ENCODE measurements around the gene MMEL1. TPM values are rescaled to one million over a fixed set of nuclear protein-coding genes. Genes with fewer than 3 reads are reported as not detected.

The MMEL1 gene
- total and polyA plus RNA-seq, 2 donors (not counting 3 experiments of a cell fraction or from before 2014, with no cell fraction given): 1.1 to 1.2 TPM

GRCh38 chr1:2546515-2547209, 86.2 kb downstream of the MMEL1 start:
- H3K4me2 ChIP-seq (ENCODE audit: insufficient read depth, low read length): peak overlapping the region; percentile 77
- CTCF ChIA-PET: interaction anchor here (0.8 to 2.5 kb wide), 18 partner anchors 10 to 906 kb away, joined by 3 to 20 read pairs (median 5); partner anchors contain the start of genes FAAP20, PANK4, PEX10 and TNFRSF14
- peak overlapping the region; percentile 74 for H3K9ac ChIP-seq (replicated peaks; ENCODE audit: extremely low read depth, insufficient read depth, low read length)
- H3K9me3 ChIP-seq (replicated peaks; ENCODE audit: control insufficient read depth, insufficient read depth, low read length): no peaks in the 10 kb centered on the region
- FAIRE-seq (peak; percentile 91), DNase-seq (ENCODE audit: low read depth, low spot score) (peak; percentile 83)
- TF ChIP-seq POLR2AphosphoS5 (IDR thresholded peaks at IDR 0.05; ENCODE audit: insufficient read depth, low read depth, low read length): peak; percentile 38
- peak in 1 of 2 donors; percentile 29 for TF ChIP-seq CTCF (IDR thresholded peaks at IDR 0.05; ENCODE audit: extremely low read depth in 1 of 2, insufficient read depth in 1 of 2, low read depth in 1 of 2, low read length in 2 of 2)
- TF ChIP-seq FOS (IDR thresholded peaks at IDR 0.05; ENCODE audit: borderline replicate concordance, insufficient read depth, low read length): no peak
- TF ChIP-seq MYC (IDR thresholded peaks at IDR 0.05; ENCODE audit: low read depth, low read length): no peak
- TF ChIP-seq GATA2 (IDR thresholded peaks at IDR 0.05; ENCODE audit: insufficient read depth, insufficient read length, low read depth, low read length): no peak
- TF ChIP-seq JUN (IDR thresholded peaks at IDR 0.05; ENCODE audit: borderline replicate concordance, insufficient read depth, insufficient read length, low read depth): no peak
- TF ChIP-seq, protein P1, sequence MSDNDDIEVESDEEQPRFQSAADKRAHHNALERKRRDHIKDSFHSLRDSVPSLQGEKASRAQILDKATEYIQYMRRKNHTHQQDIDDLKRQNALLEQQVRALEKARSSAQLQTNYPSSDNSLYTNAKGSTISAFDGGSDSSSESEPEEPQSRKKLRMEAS (IDR thresholded peaks at IDR 0.05; ENCODE audit: insufficient read depth, insufficient read length): no peak
- no peak for TF ChIP-seq POLR2A (IDR thresholded peaks at IDR 0.05; ENCODE audit: low read depth, low read length)
- no peaks in the 10 kb centered on the region for H3K36me3 ChIP-seq (ENCODE audit: control insufficient read depth in 2 of 2, extremely low read depth in 1 of 2, insufficient read depth in 2 of 2, low read length in 2 of 2)
- BruUV-seq (replicated peaks): TSS peak; percentile 68
- peak overlapping the region; percentile 84 for H2AFZ ChIP-seq (ENCODE audit: low read depth, low read length)
- H3K27me3 ChIP-seq (ENCODE audit: control insufficient read depth in 2 of 2, insufficient read depth in 2 of 2, low read length in 2 of 2): no peaks in the 10 kb centered on the region
- POLR2A ChIA-PET: interaction anchor here (0.6 to 1.0 kb wide), 2 partner anchors 20 kb away, joined by 3 to 5 read pairs; partner anchors contain the start of gene PANK4
- H3K9me1 ChIP-seq (replicated peaks; ENCODE audit: control insufficient read depth, extremely low read depth, insufficient read depth, low read length): no peaks in the 10 kb centered on the region
- dilution Hi-C loops (cut with MboI; ENCODE audit: extremely low pct_ligation_motif_present, low sequenced_read_pairs): no loop called here
- peak overlapping the region; percentile 51 to 74 (median 67) for H3K4me3 ChIP-seq (replicated peaks in 1 of 3; ENCODE audit: insufficient read depth in 1 of 3, low read depth in 1 of 3, low read length in 3 of 3)
- intact Hi-C loops (cut with micrococcal nuclease): loop anchor here (1.0 to 2.0 kb wide), 5 partner anchors 20 to 352 kb away; partner anchors contain the start of genes FAAP20, PANK4 and PRXL2B
- H4K20me1 ChIP-seq (replicated peaks; ENCODE audit: control insufficient read depth, extremely low read depth, insufficient read depth, low read length): no peaks in the 10 kb centered on the region
- peaks cover 27% of the 10 kb centered on the region for H3K4me1 ChIP-seq (ENCODE audit: control insufficient read depth, extremely low read depth, insufficient read depth, low read length)
- H3K79me2 ChIP-seq (ENCODE audit: control insufficient read depth, insufficient read depth, low read length): no peaks in the 10 kb centered on the region
- peak overlapping the region; percentile 80 for H3K27ac ChIP-seq (ENCODE audit: insufficient read depth, low read depth, low read length)

All from endothelial cell of umbilical vein (primary cell).